GM21825 (cell line): Measurements from ENCODE around the gene SLC25A45.
"Not testable (repeated sequence)": the region's sequence is repeated elsewhere in the genome, so short reads cannot be mapped to it uniquely, and the experiment has no call there.

Experiments
- ATAC-seq: cut with Tn5 transposase; IDR thresholded peaks from one replicate; pipeline ENCODE4 v1.9.1; 2021; ENCODE audit warnings: mild to moderate bottlenecking, moderate library complexity; ENCODE audit not compliant: unreplicated experiment

Gene SLC25A45

GRCh38 chr11:65363770-65364169 lies 18.7 kb downstream of the SLC25A45 start:
- ATAC-seq: no peak

DNA sequence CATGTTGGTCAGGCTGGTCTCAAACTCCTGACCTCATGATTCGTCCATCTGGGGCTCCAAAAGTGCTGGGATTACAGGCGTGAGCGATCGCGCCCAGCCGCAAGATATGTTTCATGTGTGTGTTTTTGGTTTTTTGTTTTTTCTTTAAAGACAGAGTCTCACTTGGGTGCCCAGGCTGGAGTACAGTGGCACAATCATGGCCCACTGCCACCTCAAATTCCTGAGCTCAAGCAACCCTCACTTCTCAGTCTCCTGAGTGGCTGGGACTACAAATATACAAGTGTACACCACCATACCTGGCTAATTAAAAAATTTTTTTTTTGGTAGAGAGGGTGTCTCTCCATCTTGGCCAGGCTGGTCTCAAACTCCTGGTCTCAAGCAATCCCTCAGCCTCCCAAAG lies 19.5 kb downstream of the SLC25A45 start:
- no peak for ATAC-seq

DNA sequence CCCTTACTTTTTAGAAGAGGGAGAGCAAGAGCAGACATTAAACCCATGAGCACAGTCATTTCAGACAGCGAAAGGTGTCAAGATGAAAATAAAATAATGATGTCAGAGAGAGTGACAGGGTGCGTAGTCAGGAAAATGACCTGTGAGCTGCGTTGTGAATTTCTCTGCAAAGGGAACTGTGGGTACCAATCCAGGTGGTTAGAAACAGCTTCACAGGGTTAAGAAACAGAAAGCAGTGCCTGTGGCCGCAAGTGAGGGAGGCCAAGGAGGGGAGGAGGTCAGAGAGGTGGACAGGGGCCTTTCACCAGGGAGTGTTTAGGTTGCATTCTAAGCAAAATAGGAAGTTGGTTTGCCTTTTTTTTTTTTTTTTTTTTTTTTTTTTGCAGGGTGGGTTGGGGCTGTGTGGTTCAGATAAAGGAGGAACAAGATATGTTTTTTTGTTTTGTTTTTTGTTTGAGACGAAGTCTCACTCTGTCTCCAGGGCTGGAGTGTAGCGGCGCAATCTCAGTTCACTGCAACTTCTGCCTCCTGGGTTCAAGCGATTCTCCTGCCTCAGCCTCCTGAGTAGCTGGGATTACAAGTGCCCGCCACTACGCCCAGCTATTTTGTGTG lies 20.0 kb downstream of the SLC25A45 start:
- no peak for ATAC-seq

DNA sequence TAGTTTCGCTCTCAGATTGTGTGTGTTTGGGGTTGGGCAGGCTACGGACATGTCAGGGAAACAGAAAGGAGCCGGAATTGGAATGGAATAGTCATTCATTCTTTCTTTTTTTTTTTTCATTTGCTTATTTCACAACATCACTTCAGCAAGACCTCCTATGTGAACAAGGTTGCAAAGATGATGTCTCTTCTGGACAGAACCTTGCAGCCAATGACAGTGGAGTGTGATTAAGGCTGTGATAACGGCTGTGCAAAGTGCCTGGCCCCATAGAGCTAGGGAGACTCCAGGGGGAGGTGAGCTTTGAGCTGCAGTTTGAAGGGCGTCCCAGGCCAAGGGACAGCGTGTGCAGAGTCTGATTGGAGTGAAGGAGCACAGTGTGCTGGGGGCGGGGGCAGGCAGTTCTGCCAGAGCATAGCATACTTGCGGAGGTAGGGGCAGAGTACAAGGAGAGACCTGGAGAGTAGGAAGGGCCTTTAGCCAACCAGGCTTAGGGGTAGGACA lies 24.5 kb downstream of the SLC25A45 start:
- ATAC-seq: no peak

- no peak for ATAC-seq
These were observed 26.0 kb downstream of the SLC25A45 start for GRCh38 chr11:65356394-65356972.

DNA sequence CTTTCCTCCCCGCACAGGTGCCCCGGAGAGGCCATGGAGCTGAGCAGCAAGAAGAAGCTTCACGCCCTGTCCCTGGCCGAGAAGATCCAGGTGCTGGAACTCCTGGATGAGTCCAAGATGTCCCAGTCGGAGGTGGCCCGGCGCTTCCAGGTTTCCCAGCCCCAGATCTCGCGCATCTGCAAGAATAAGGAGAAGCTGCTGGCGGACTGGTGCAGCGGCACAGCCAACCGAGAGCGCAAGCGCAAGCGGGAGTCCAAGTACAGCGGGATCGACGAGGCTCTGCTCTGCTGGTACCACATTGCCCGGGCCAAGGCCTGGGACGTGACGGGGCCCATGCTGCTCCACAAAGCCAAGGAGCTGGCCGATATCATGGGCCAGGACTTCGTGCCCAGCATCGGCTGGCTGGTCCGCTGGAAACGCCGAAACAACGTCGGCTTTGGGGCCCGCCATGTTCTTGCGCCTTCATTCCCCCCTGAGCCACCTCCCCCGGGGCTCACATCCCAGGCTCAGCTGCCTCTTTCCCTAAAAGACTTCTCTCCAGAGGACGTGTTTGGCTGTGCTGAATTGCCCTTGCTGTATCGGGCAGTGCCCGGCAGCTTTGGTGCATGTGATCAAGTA lies 26.6 kb downstream of the SLC25A45 start:
- ATAC-seq: no peak

- peak; percentile 30 for ATAC-seq
These were observed 27.3 kb downstream of the SLC25A45 start for GRCh38 chr11:65355013-65355775.

- ATAC-seq: peak; percentile 88
These were observed 28.0 kb downstream of the SLC25A45 start, which contains the start of gene TIGD3 for GRCh38 chr11:65354265-65355012. TIGD3 (plus strand) TSS chr11:65354751; CDS start chr11:65355809, 1,058 bp downstream.

GRCh38 chr11:65353900-65354264 lies 28.6 kb downstream of the SLC25A45 start:
- ATAC-seq: no peak

DNA sequence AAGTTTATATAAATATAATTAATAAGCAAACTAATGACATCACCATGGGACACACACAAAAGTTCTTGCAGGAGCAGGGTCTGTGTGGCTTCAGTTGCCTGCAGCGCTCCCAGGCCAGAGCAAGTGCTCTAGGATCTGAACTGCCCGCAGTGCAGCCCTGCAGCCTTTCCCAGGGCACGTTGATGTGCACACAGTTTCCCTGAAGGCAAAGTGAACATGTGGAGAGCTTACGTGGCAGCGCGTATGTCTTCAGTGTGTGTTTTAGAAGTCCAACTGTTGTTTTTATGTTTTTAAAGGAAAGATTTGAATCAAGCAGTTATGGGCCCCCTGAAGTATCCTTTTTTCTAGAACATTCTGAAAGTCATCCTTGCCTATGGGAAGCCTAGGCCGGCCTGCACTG lies 29.1 kb downstream of the SLC25A45 start:
- ATAC-seq: no peak

DNA sequence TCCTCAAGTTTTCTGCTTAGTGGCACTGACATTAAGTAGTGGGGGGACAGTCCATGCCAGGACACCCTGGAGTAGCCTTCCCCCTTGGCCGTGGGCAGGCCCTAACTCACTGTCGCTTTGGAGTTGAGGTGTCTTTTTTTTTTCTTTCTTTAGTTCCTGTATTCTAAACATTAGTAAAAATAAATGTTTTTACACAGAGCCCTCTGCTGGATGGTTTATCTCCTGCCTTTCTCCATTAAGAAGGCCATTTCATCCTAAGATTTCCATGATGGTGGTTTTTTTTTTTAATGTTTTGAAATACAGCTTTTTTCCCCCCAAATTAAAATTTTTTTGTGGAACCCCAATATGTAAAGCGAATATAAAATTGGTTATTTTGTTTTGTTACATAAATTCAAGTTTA lies 29.7 kb downstream of the SLC25A45 start:
- ATAC-seq: no peak

GRCh38 chr11:65351511-65351910 lies 30.9 kb downstream of the SLC25A45 start:
- ATAC-seq: no peak

GRCh38 chr11:65341856-65342255 lies 40.6 kb downstream of the SLC25A45 start:
- no peak for ATAC-seq

DNA sequence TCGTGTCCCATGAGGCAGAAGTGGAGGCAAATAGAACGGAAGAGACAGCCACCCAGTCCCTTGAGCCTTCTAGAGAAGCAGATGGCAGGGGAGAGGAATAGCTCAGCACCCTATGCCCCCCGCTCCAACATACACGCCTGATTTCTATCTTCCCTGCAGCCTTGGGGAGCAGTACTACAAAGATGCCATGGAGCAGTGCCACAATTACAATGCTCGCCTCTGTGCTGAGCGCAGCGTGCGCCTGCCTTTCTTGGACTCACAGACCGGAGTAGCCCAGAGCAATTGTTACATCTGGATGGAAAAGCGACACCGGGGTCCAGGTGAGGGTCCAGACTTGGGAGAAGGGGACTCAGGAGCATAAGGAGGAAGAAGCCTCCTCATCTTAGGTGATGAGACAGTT lies 42.2 kb downstream of the SLC25A45 start:
- no peak for ATAC-seq

DNA sequence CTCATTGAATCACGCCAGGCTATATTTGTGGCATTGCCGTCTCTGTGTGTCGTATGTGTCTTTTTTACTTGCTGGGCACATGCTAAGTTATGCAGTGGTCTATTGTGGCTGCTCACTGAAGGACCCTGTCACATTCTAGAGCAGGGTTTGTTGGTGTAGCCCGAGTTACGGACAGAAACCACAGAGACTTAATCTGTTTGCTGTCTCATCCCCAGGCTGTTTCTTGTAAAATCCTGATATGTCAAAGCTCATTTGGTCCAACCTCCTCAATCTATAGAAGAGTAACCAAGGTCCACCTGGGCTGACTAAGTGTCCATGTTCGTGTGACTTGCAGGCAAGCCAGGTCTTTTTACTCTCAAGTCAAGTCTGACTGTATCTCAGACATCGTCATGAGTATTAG lies 43.8 kb downstream of the SLC25A45 start:
- ATAC-seq: no peak

DNA sequence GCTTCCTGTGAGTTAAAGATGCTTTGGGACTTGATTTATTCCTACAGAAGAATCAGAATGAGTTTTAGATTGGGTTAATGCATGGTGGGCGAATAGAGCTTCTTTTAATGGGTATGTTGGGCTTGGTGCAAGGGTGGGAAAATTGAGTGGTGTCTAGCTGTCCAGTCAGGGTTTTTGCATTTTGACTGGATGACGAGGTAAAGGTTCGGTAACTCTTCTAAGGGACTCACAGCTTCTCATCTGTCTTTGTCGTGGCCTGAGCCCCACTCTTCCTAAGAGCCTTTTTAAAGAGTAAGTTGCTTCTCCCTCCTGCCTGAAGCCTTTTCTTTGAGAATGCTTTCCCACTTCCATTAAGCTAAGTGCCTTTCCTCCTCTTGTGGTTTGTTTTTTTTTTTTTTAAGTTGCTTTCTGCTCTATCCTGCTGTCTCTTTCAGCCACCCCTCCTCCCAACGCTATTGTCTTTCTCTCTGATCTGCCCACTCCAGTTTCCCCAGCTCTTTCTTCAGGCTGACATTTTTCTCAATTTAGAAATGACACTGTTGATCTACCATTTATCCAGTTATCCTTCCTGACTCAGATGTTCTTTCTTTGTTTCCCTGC lies 47.6 kb downstream of the SLC25A45 start:
- ATAC-seq: no peak

DNA sequence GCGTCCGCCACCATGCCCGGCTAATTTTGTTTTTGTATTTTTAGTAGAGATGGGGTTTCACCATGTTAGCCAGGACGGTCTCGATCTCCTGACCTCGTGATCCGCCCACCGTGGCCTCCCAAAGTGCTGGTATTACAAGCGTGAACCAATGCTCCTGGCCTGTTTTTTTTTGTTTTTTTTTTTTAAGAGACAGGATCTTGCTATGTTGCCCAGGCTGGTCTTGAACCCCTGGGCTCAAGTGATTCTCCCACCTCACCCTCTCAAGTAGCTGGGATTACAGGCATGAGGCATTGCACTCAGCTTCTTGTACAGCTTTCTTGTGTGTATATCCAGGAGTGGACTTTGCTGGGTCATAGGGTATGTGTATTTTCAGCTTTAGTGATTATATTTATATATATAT lies 49.9 kb downstream of the SLC25A45 start:
- ATAC-seq: not testable (repeated sequence)

- no peak for ATAC-seq
These were observed 51.9 kb downstream of the SLC25A45 start for GRCh38 chr11:65330544-65330943.

DNA sequence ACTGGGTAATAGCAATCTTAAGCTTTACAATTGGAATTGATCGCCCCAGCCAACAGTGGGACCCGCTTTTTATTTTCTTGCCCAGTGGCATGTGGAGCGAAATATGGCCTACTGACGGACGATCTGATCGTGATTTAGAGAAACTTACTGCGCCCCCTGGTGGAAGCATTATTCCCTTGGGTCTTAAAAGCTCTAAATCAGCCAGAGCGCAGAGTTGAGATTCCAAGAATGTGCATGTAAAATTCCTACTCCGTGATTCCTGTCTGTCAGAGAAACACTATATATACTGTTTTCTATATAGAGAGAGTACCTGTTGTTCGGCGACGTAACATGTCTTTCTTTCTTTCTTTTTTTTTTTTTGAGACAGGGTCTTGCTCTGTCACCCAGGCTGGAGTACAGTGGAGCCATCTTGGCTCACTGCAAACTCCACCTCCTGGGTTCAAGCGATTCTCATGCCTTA lies 52.5 kb downstream of the SLC25A45 start:
- ATAC-seq: no peak

GRCh38 chr11:65329478-65329877 lies 53.0 kb downstream of the SLC25A45 start:
- no peak for ATAC-seq
